ENCODE results near the gene SLC9A2. TPM values are rescaled to one million over a fixed set of nuclear protein-coding genes. Genes with fewer than 3 reads are reported as not detected.

Gene SLC9A2
- total RNA-seq, 2 experiments from 2014 or later = not detected

DNA sequence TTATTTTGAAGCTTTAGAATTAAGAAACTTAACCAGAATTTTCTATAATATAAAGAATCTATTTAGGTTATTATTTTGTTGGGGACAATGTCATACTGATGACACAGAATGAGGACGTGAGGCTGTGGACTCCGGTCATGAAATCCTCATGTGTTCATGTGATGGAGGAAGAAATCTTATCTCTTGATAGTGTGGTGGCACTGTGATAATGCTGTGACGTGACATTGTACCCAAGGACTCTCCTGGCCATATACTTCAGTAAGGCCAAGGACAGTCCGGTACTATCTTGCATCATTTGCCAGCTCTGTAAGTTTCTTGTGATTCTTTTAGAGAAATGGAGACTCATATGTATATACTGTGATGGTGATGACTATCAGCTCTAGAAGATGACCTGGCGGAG lies 59.1 kb downstream of the SLC9A2 start:
- CTCF ChIA-PET = interaction anchor here (0.7 kb wide), 1 partner anchor 63 kb away, joined by 3 read pairs; no protein-coding TSS in a partner anchor
- no peak overlapping the region for H3K4me3 Mint-ChIP-seq
- no peak overlapping the region for H3K27ac Mint-ChIP-seq
- no peaks in the 10 kb centered on the region for H3K4me1 Mint-ChIP-seq (ENCODE audit: low read depth)
- DNase-seq = no peak
- H3K27me3 Mint-ChIP-seq = peaks cover 10% of the 10 kb centered on the region
- H3K36me3 Mint-ChIP-seq = no peaks in the 10 kb centered on the region
- POLR2A ChIA-PET = no interaction called here
- intact Hi-C loops (cut with micrococcal nuclease) = no loop called here
- no peaks in the 10 kb centered on the region for H3K9me3 Mint-ChIP-seq

DNA sequence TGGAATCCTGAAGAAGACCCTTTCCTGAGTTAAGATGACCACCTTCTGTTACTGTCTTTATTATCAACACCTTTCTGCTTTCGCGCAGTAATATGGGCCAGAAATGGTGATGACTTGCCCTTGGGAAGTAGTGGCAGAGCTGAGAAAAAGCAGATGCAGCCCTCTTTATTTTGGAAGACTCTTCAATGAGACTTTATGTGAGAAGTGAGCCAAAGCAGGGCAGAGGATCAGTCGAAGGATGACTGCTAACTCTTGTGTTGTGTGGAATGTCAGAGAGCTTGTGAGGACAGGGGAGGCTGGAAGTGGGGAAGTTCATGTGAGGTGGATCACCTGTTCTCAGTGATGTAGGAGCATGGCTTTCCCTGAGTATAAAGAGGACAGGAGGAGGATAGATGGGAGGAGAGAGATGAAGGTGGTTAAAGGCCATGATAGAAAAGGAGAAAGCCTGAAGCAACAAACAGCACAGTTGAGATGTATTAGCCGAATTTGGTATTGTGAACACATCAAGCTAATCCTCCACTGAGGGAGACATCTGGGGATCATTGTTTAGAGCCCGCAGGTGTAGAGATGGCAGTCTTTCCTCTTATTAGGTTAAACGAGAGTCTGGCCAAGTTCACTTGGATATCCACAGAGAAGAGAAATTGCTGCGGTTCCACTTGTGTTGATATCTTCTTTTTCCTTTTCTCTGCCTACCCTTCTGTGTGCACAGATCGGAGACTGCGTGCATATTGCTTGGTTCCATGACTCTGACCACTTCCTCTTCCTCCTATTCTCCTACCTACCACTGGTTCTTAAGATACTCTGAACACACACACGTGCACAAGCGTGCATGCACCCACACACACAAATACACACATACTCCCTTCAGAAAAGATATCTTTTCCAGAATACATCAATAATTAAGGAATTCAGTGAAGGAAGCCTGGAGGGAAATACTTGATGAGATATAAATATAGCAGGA lies 67.4 kb downstream of the SLC9A2 start:
- H3K27ac Mint-ChIP-seq = no peak overlapping the region
- POLR2A ChIA-PET = interaction anchor here (0.9 kb wide), 1 partner anchor 50 kb away, joined by 3 read pairs; a partner anchor contains a TSS
- no peak overlapping the region for H3K4me3 Mint-ChIP-seq
- intact Hi-C loops (cut with micrococcal nuclease) = no loop called here
- CTCF ChIA-PET = no interaction called here
- no peaks in the 10 kb centered on the region for H3K4me1 Mint-ChIP-seq (ENCODE audit: low read depth)
- DNase-seq = no peak
- H3K36me3 Mint-ChIP-seq = no peaks in the 10 kb centered on the region
- no peaks in the 10 kb centered on the region for H3K27me3 Mint-ChIP-seq
- no peaks in the 10 kb centered on the region for H3K9me3 Mint-ChIP-seq

DNA sequence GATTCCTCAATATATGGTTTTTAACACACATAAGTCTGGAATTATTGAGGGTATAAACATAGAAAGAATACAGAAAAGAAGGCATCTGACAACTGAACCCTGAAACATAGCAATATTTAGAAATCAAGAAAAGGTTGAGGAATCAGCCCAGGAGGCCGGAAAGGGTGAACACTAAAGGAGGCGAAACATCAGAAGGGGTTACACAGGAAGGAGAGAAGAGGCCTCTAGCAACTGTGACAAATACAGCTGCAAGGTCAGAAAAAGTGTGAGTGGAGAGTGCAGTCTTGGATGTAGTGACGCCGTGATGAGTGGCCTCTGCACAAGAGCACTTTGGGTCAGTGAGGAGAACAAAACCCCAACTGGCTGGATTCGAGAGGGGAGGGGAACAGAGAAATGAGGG lies 70.7 kb downstream of the SLC9A2 start:
- ChIA-PET CTCF (no interaction called here), POLR2A (no interaction called here)
- DNase-seq = no peak
- intact Hi-C loops (cut with micrococcal nuclease) = no loop called here
- no peak overlapping the region for H3K27ac Mint-ChIP-seq
- no peaks in the 10 kb centered on the region for H3K4me1 Mint-ChIP-seq (ENCODE audit: low read depth)
- H3K4me3 Mint-ChIP-seq = no peak overlapping the region
- H3K36me3 Mint-ChIP-seq = no peaks in the 10 kb centered on the region
- no peaks in the 10 kb centered on the region for H3K9me3 Mint-ChIP-seq
- H3K27me3 Mint-ChIP-seq = peaks cover 3% of the 10 kb centered on the region

DNA sequence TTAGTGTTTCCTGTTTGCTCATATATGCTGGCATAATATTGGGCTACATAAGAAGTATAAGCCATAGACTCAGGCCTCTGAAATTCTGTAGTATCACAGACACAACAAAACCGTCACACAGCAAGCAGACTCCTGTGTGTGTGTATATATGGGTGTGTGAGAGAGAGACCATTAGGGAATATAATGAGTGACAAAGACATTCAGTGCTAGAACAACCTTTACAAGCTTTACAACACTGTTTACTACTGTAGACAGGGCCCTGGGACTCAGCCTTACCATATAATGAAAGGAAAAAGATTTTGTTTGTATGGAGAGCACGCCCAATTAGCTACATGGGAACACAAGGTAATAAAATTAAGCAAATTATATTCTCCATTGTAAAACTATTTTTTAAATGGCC lies 77.1 kb downstream of the SLC9A2 start:
- Mint-ChIP-seq H3K4me1 (ENCODE audit: low read depth) (no peaks in the 10 kb centered on the region), H3K27me3 (peaks cover 3% of the 10 kb centered on the region), H3K4me3 (no peak overlapping the region), H3K27ac (no peak overlapping the region), H3K36me3 (no peaks in the 10 kb centered on the region), H3K9me3 (no peaks in the 10 kb centered on the region)
- intact Hi-C loops (cut with micrococcal nuclease) = no loop called here
- DNase-seq = no peak
- CTCF ChIA-PET = no interaction called here
- POLR2A ChIA-PET = no interaction called here

DNA sequence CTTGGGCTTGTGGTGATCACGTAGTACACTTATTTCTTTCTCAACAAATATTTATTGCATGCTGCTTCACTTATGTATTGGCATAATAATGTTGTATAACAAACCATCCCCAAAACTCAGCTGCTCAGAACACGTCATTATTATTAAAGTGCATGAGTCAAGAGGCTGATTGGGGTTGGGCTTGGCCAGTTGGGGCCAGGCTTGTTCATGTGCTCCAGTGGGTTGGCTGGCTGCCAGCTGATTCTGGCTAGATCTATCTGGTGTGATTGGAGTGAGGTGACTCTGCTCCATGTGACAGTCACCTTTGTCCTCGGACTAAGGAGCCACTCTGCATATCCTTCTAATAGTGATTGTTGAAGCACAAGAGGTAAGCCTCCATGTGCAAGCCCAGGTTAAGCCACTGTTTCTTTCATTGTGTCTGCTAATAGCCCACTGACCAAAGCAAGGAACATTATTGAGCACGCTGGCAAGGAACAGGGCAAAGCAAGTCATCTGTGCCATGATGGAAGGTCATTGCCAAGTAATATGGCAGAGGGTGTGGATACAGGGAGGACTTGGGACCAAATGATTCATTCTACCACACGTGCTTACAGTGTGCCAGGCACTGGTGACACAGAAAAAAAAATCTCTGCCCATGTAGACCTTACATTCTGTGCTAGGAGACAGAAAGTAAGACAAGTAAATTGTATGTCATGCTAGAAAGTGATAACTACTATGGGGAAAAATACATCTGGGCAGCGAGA lies 79.2 kb downstream of the SLC9A2 start:
- Mint-ChIP-seq H3K4me3 (no peak overlapping the region), H3K36me3 (no peaks in the 10 kb centered on the region), H3K27me3 (peaks cover under 1% of the 10 kb centered on the region), H3K4me1 (ENCODE audit: low read depth) (no peaks in the 10 kb centered on the region), H3K9me3 (no peaks in the 10 kb centered on the region), H3K27ac (no peak overlapping the region)
- intact Hi-C loops (cut with micrococcal nuclease) = no loop called here
- DNase-seq = no peak
- ChIA-PET POLR2A (no interaction called here), CTCF (no interaction called here)

DNA sequence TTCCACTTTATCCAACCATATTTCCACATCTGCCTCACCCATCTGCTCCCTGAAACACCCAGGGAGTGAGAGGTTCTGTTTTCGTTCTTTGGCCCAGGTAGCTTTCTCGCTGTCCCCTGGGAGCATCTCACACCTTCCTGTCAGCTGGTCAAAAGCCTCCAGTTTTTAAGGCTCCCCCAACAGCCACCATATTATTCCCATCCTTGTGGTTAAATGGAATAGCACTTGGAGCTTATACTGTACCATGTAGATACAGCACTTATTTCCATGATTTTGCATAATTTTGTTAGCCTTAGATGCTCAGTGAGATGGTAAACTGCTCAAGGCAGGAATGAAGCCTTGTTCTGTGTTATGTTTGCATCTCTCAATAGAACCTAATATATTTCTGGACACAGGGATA lies 84.0 kb downstream of the SLC9A2 start:
- POLR2A ChIA-PET = no interaction called here
- Mint-ChIP-seq H3K27me3 (no peaks in the 10 kb centered on the region), H3K9me3 (no peaks in the 10 kb centered on the region), H3K4me3 (no peak overlapping the region), H3K36me3 (no peaks in the 10 kb centered on the region), H3K27ac (no peak overlapping the region), H3K4me1 (ENCODE audit: low read depth) (no peaks in the 10 kb centered on the region)
- CTCF ChIA-PET = interaction anchor here (1.2 to 2.1 kb wide), 3 partner anchors 88 to 230 kb away, joined by 5 to 10 read pairs (median 5); partner anchors contain the start of gene SLC9A4
- intact Hi-C loops (cut with micrococcal nuclease) = loop anchor here (1.0 to 10.0 kb wide), 3 partner anchors 85 to 229 kb away; partner anchors contain the start of genes SLC9A2 and SLC9A4
- no peak for DNase-seq

DNA sequence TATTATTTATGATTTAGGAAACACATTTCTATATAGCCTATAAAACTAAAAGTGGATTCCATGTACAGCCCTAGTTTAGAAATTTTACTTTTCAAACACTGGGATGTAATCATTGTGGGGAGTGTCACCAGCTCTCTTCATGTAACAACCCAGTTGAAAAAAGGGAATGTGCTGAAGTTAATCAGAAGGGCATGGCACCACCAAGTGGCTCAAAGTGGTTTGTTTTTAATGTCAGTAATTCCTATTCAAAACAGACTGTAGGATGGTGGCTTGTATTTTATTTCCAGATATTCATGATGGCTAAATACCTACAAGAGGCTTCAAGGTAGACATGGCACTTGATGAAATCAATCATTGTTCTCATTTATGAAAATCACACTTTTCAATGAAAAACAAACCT lies 84.4 kb downstream of the SLC9A2 start:
- intact Hi-C loops (cut with micrococcal nuclease) = loop anchor here (1.0 to 10.0 kb wide), 3 partner anchors 85 to 229 kb away; partner anchors contain the start of genes SLC9A2 and SLC9A4
- H3K9me3 Mint-ChIP-seq = no peaks in the 10 kb centered on the region
- H3K36me3 Mint-ChIP-seq = no peaks in the 10 kb centered on the region
- peak; percentile 22 for DNase-seq
- H3K27ac Mint-ChIP-seq = no peak overlapping the region
- H3K4me3 Mint-ChIP-seq = no peak overlapping the region
- ChIA-PET CTCF (interaction anchor here (1.2 to 2.1 kb wide), 3 partner anchors 88 to 231 kb away, joined by 5 to 10 read pairs (median 5); partner anchors contain the start of gene SLC9A4), POLR2A (no interaction called here)
- no peaks in the 10 kb centered on the region for H3K27me3 Mint-ChIP-seq
- no peaks in the 10 kb centered on the region for H3K4me1 Mint-ChIP-seq (ENCODE audit: low read depth)

DNA sequence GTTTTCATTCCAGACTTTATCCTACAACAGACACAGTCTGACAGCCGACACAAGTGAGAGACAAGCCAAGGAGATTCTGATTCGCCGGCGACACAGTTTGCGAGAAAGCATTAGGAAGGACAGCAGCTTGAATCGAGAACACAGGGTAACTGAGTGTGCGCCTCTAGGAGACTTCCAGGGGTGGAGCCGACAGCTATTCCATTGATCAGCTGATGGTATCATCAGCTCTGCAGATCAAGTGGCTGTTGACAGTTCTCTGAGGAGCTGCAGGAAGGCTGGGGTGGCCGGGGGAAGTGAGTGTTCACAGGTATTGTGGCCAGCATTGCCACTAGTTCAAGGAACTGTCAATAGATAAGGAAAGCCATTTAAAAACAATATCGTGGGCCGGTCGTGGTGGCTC lies 85.2 kb downstream of the SLC9A2 start:
- no peak for DNase-seq
- H3K27me3 Mint-ChIP-seq = peaks cover 2% of the 10 kb centered on the region
- H3K9me3 Mint-ChIP-seq = no peaks in the 10 kb centered on the region
- CTCF ChIA-PET = interaction anchor here (1.3 to 2.1 kb wide), 2 partner anchors 229 to 232 kb away, joined by 5 to 10 read pairs; partner anchors contain the start of gene SLC9A4
- H3K36me3 Mint-ChIP-seq = no peaks in the 10 kb centered on the region
- no peak overlapping the region for H3K27ac Mint-ChIP-seq
- no peaks in the 10 kb centered on the region for H3K4me1 Mint-ChIP-seq (ENCODE audit: low read depth)
- POLR2A ChIA-PET = no interaction called here
- intact Hi-C loops (cut with micrococcal nuclease) = loop anchor here (10.0 kb wide), 1 partner anchor 230 kb away; the partner anchor contains the start of gene SLC9A4
- no peak overlapping the region for H3K4me3 Mint-ChIP-seq

DNA sequence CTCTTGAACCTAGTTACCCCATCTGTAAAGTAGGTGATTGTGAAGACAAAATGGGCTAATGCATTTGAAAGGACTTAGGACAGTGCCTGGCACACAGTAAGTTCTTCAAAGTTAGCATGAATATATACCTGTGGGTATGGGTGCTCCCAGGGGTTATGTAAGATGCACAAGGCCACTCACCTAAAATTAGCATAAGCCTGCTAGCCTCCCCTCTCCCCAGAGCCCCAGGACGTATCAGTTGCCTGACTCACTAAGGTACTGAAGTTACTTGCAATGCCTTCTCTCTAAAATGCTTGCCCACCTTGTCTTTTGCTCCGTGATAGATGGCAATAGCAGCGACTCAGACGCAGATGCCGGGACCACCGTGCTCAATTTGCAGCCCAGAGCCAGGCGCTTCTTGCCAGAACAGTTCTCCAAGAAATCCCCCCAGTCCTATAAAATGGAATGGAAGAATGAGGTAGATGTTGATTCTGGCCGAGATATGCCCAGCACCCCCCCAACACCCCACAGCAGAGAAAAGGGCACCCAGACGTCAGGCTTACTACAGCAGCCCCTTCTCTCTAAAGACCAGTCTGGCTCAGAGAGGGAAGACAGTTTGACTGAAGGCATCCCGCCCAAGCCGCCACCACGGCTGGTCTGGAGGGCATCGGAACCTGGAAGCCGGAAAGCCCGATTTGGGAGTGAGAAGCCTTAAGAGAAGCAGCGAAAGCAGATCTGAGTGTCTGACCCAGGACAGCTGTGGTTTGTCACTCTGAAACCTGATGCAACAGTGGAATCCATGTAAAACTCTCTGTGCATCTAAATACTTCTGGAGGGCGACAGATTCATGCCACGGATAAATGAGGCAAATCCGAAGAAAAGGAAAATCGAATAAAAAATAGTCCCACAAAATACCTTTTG lies 88.7 kb downstream of the SLC9A2 start:
- Mint-ChIP-seq H3K27me3 (peaks cover 2% of the 10 kb centered on the region), H3K27ac (no peak overlapping the region), H3K4me3 (no peak overlapping the region), H3K9me3 (no peaks in the 10 kb centered on the region), H3K36me3 (no peaks in the 10 kb centered on the region), H3K4me1 (ENCODE audit: low read depth) (no peaks in the 10 kb centered on the region)
- ChIA-PET POLR2A (no interaction called here), CTCF (no interaction called here)
- no peak for DNase-seq
- intact Hi-C loops (cut with micrococcal nuclease) = loop anchor here (10.0 kb wide), 1 partner anchor 233 kb away; the partner anchor contains the start of gene SLC9A4

DNA sequence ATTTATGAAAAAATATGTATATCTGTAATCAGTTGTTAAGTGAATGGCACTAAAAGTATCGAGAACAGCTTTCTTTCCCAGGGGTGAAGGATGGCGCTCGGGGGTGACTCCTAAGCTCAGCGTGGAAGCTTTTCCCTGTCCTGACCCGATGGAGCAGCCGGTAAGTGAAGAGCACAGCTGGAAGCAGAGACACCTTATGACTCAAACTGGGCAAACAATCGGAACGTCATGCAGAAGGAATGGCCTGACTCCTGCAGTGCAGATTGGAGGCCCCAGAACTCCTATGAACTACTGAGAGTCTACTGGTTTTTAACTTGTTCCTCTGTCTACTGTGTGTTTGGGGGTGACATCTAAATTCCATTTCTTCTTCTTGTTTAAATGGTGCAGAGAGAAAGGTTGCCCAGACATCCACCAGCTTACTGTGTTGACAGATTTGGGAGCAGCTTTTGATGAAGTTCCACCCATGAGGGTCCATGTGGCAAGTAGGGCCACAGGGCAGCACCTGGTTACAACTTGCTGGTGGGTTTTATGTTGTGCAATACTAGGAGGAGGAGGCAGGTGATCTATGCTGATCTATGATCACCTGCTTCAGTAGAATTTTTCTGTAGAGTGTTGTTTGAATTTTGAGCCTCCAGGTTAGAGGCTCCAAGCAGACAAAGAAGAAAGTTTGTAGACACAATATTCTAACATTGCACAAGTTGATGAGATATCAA lies 89.7 kb downstream of the SLC9A2 start:
- CTCF ChIA-PET = no interaction called here
- intact Hi-C loops (cut with micrococcal nuclease) = loop anchor here (10.0 kb wide), 1 partner anchor 234 kb away; the partner anchor contains the start of gene SLC9A4
- Mint-ChIP-seq H3K36me3 (no peaks in the 10 kb centered on the region), H3K4me3 (no peak overlapping the region), H3K27ac (no peak overlapping the region), H3K4me1 (ENCODE audit: low read depth) (no peaks in the 10 kb centered on the region), H3K27me3 (peaks cover 2% of the 10 kb centered on the region), H3K9me3 (no peaks in the 10 kb centered on the region)
- DNase-seq = no peak
- POLR2A ChIA-PET = no interaction called here

DNA sequence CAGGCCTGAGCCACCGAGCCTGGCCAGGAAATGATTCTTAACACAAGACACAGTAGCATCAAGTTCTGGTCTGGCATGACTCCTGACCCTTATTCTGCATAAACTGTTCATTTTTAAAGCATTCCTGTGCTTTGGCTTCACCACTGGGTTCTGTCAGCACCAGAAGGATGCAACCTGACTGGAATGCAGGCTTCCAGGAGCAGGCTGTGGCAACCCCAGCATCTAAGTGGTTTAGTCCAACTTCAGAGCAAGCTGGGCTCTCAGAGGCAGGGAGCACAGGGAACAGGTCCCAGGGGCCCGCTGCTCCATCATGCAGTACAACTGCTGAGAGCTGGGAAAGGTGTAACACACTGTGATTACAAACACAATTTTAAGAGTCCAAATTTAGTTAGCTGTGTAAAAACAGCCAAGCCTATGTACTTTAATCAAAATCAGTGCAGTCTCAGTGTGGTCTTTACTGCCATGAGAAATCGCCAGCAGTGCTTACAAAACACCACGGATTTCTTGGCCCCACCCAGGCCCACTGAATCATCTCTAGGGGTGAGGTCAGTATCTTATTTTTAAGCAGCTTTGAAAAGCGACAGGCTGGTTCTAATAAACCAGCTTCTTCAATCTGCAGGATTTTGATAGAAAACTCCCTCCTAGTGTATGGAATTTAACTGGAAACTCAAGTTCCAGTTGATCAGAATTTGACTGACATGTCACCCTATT lies 98.1 kb downstream of the SLC9A2 start:
- intact Hi-C loops (cut with micrococcal nuclease) = no loop called here
- no peak overlapping the region for H3K27ac Mint-ChIP-seq

More for the DNA sequence above, 98.1 kb downstream of the SLC9A2 start:
- no peaks in the 10 kb centered on the region for H3K9me3 Mint-ChIP-seq
- no peak for DNase-seq
- peaks cover 38% of the 10 kb centered on the region for H3K36me3 Mint-ChIP-seq
- no peaks in the 10 kb centered on the region for H3K4me1 Mint-ChIP-seq (ENCODE audit: low read depth)
- ChIA-PET POLR2A (no interaction called here), CTCF (no interaction called here)
- no peak overlapping the region for H3K4me3 Mint-ChIP-seq
- no peaks in the 10 kb centered on the region for H3K27me3 Mint-ChIP-seq

All from activated CD4-positive, alpha-beta memory T cell treated with anti-CD3 and anti-CD28 coated beads for 36 hours (primary cell).